GM19035 (cell line): ENCODE data around the gene ACOT13.
"Not testable (repeated sequence)": the region's sequence is repeated elsewhere in the genome, so short reads cannot be mapped to it uniquely, and the experiment has no call there.

Source experiments
- ATAC-seq: cut with Tn5 transposase; IDR thresholded peaks from one replicate; pipeline ENCODE4 v1.9.1; 2021; ENCODE audit not compliant: unreplicated experiment

Gene ACOT13

GRCh38 chr6:24661759-24662158 lies 5.1 kb upstream of the ACOT13 start:
- ATAC-seq, result not testable (repeated sequence)

GRCh38 chr6:24662236-24662635 lies 4.6 kb upstream of the ACOT13 start:
- no peak for ATAC-seq

GRCh38 chr6:24663189-24663588 lies 3.7 kb upstream of the ACOT13 start:
- no peak for ATAC-seq

- no peak for ATAC-seq
Measured at GRCh38 chr6:24664046-24664987, 2.6 kb upstream of the ACOT13 start.

- peak; percentile 33 for ATAC-seq
Measured at GRCh38 chr6:24666097-24666640, 708 bp upstream of the ACOT13 start.

GRCh38 chr6:24667378-24667803 lies 514 bp downstream of the ACOT13 start:
- ATAC-seq, result peak; percentile 1

GRCh38 chr6:24668066-24668996 lies 1.5 kb downstream of the ACOT13 start:
- ATAC-seq, result not testable (repeated sequence)

- ATAC-seq, result no peak
Measured at GRCh38 chr6:24668997-24669361, 2.1 kb downstream of the ACOT13 start.

GRCh38 chr6:24670492-24670891 lies 3.6 kb downstream of the ACOT13 start:
- ATAC-seq, result not testable (repeated sequence)

- not testable (repeated sequence) for ATAC-seq
Measured at GRCh38 chr6:24671077-24671476, 4.2 kb downstream of the ACOT13 start.

GRCh38 chr6:24672620-24673182 lies 5.8 kb downstream of the ACOT13 start:
- no peak for ATAC-seq

- no peak for ATAC-seq
Measured at GRCh38 chr6:24673625-24674024, 6.7 kb downstream of the ACOT13 start.

- ATAC-seq, result not testable (repeated sequence)
Measured at GRCh38 chr6:24678792-24679352, 12.0 kb downstream of the ACOT13 start.

- no peak for ATAC-seq
Measured at GRCh38 chr6:24680582-24680981, 13.7 kb downstream of the ACOT13 start.

GRCh38 chr6:24683297-24684296 lies 16.7 kb downstream of the ACOT13 start:
- ATAC-seq, result no peak

- no peak for ATAC-seq
Measured at GRCh38 chr6:24686408-24686807, 19.5 kb downstream of the ACOT13 start.

- ATAC-seq, result no peak
Measured at GRCh38 chr6:24686946-24687345, 20.1 kb downstream of the ACOT13 start.

- ATAC-seq, result no peak
Measured at GRCh38 chr6:24689964-24690363, 23.1 kb downstream of the ACOT13 start.

- ATAC-seq, result no peak
Measured at GRCh38 chr6:24690593-24690992, 23.7 kb downstream of the ACOT13 start.
